Bronchial epithelial cell (primary cell): ENCODE results near the gene SPACDR. TPM values are rescaled to one million over a fixed set of nuclear protein-coding genes. Genes with fewer than 3 reads are reported as not detected.

ENCODE experiments used
- DNase-seq: peaks from one replicate; pipeline ENCODE4 v3.0.0-alpha.2; 2010; ENCODE audit warnings: low read depth
- FAIRE-seq: peaks from 2 replicates; lab custom pipeline; 2011; peaks lifted over from hg19 to GRCh38; lab: Jason Lieb, UNC
- H3K27me3 ChIP-seq: 2 replicates; pipeline ENCODE4 v1.5.1; 2011; ENCODE audit warnings: low read length; ENCODE audit not compliant: control insufficient read depth, insufficient read depth
- H3K36me3 ChIP-seq: 2 replicates; pipeline ENCODE4 v1.5.1; 2011; ENCODE audit warnings: low read length; ENCODE audit not compliant: control insufficient read depth, insufficient read depth
- H3K4me3 ChIP-seq: 2 replicates; pipeline ENCODE4 v1.5.1; 2011; ENCODE audit warnings: mild to moderate bottlenecking, low read depth, low read length, control low read depth
- CTCF ChIP-seq: IDR thresholded peaks from 2 replicates; pipeline ENCODE4 v1.5.1; 2011; ENCODE audit warnings: mild to moderate bottlenecking, moderate library complexity, low read length, control low read depth, inconsistent platforms; ENCODE audit not compliant: insufficient read depth, severe bottlenecking
- total RNA-seq: library from RNA; depleted of rRNA; stranded (reverse); fragments of >200 nt; gene quantifications from 2 replicates; pipeline ENCODE4 v1.2.1, GENCODE V29; 2014

Gene SPACDR
- total RNA-seq, 1 donor from 2014 or later, result 0.53 TPM

- FAIRE-seq (no peak), DNase-seq (no peak)
Observed at GRCh38 chr7:100486753-100487446, 22.8 kb upstream of the SPACDR start.

GRCh38 chr7:100486111-100486636, 22.1 kb upstream of the SPACDR start:
- DNase-seq (no peak), FAIRE-seq (no peak)
- no peaks in the 10 kb centered on the region for H3K27me3 ChIP-seq
- no peaks in the 10 kb centered on the region for H3K36me3 ChIP-seq
- H3K4me3 ChIP-seq, result no peak overlapping the region
- TF ChIP-seq CTCF, result no peak

More at GRCh38 chr7:100486753-100487446, 22.8 kb upstream of the SPACDR start:
- TF ChIP-seq CTCF, result no peak
- Histone ChIP-seq H3K27me3 (no peaks in the 10 kb centered on the region), H3K4me3 (no peak overlapping the region), H3K36me3 (no peaks in the 10 kb centered on the region)

DNA sequence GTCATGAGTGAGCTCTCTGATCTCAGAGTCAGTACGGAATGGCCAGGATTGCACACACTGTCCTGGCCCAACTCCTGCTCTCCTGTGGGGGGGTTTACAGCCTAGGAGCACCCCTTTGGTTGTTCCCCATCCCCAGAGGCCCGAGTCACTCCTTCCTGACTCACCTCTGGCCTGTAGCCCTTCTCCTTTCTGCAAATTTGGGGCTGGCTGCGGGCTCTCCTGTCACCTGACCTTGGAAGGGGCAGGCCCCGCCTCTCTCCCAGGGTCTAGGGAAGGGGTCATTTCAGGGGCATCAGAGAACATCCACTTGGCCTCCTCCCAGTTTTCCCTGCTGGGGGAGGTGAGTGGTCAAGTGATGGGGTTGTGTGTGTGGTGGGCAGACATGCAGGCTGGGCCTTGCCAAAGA, 21.4 kb upstream of the SPACDR start:
- FAIRE-seq (no peak), DNase-seq (no peak)
- no peaks in the 10 kb centered on the region for H3K36me3 ChIP-seq
- H3K27me3 ChIP-seq, result no peaks in the 10 kb centered on the region
- TF ChIP-seq CTCF, result no peak
- H3K4me3 ChIP-seq, result no peak overlapping the region

- TF ChIP-seq CTCF, result no peak
- H3K27me3 ChIP-seq, result no peaks in the 10 kb centered on the region
- H3K4me3 ChIP-seq, result no peak overlapping the region
- DNase-seq (no peak), FAIRE-seq (no peak)
- no peaks in the 10 kb centered on the region for H3K36me3 ChIP-seq
Observed at GRCh38 chr7:100484673-100485045, 20.6 kb upstream of the SPACDR start.

DNA sequence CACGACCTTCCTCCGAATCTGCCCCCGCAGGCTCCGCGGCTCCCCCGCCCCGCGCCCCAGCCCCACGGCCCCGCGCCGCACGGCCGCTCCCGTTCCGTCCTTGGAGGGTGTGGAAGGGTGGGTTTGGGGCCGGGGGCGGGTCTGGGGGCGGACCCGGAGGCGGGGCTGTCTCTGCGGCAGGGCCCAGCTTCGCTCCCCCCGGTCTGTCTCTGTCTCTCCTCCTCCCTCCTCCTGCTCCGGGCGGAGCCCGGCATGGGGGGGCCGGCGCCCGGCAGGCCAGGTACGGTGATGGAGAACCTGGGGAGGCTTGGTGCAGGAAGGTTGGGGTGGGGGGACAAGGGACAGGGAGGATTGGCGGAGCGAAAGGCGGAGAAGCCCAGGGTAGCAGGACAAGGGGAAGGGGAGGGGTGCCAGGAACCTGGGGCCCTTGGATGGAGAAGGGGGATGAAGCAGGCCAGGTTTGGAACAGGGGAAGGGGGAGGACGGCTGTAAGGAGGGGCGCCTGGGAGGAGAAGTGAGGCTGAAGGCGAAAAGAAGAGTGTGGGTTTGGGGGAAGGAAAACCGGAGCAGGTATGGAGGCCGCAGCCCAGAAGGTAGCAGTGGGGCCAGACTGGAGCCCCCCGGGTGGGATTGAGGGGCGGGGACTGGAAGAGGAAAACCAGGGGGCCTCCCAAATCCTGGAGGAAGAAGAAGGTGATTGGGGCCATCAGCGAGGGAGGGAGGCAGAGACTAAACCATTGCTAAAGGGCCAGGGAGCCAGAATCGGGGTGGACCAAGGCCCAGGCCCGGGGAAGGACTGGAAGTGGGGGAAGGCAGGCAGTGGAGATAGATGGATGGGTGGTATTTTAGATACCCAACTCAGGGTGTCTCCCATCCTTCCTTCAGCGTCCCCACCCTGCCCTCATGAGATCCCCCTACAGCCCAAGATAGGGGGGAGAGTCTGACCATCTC, 19.9 kb upstream of the SPACDR start, which contains the start of gene NYAP1:
NYAP1 (plus strand) TSS at position 206 of the 951 bp plus-strand sequence. CDS start 1,385 bp downstream, outside the sequence.
- H3K27me3 ChIP-seq, result no peaks in the 10 kb centered on the region
- TF ChIP-seq CTCF, result no peak
- DNase-seq, result peak; percentile 30
- H3K4me3 ChIP-seq, result peak within 1 kb of the TSS; percentile 52
- no peak for FAIRE-seq
- no peaks in the 10 kb centered on the region for H3K36me3 ChIP-seq
